Measurements from ENCODE around the gene CADM2.

DNA sequence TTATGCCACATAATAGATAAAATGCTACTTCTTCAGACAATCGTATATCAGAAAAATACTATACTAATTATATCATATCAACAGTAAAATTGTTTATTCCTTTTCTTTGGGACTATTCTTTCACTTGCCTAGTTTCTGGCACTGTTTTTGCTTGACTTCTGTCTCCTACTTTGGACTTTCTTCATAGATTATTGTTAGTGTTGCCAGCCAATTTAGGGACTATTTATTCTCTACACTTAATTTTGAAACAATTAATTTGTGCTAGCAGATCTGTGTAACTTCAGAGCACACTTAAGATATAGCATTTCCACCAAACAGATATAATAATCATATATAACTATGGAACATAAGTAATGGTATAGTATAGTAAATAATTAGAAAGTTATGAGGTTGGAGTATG is 305.6 kb downstream of the CADM2 start:
- TF ChIP-seq, protein P1, sequence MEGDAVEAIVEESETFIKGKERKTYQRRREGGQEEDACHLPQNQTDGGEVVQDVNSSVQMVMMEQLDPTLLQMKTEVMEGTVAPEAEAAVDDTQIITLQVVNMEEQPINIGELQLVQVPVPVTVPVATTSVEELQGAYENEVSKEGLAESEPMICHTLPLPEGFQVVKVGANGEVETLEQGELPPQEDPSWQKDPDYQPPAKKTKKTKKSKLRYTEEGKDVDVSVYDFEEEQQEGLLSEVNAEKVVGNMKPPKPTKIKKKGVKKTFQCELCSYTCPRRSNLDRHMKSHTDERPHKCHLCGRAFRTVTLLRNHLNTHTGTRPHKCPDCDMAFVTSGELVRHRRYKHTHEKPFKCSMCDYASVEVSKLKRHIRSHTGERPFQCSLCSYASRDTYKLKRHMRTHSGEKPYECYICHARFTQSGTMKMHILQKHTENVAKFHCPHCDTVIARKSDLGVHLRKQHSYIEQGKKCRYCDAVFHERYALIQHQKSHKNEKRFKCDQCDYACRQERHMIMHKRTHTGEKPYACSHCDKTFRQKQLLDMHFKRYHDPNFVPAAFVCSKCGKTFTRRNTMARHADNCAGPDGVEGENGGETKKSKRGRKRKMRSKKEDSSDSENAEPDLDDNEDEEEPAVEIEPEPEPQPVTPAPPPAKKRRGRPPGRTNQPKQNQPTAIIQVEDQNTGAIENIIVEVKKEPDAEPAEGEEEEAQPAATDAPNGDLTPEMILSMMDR (IDR thresholded peaks at IDR 0.05): no peak
- no peak for TF ChIP-seq POLR2A (IDR thresholded peaks at IDR 0.05)
